GM23338 (cell line): Measurements from ENCODE around the gene CCNQ. TPM values are rescaled to one million over a fixed set of nuclear protein-coding genes. Genes with fewer than 3 reads are reported as not detected.

Experiments
- ATAC-seq: fragments of 200-7000 bp; cut with Tn5 transposase; 3 replicates; pipeline ENCODE4 v1.9.1; 2020
- DNase-seq: peaks from one replicate; pipeline ENCODE4 v3.0.0-alpha.2; 2015; ENCODE audit warnings: low spot score
- H2AFZ ChIP-seq: fragments of 200-600 bp; sonication (generic); 2 replicates; pipeline ENCODE4 v1.8.0; 2016; ENCODE audit warnings: antibody characterized with exemption, mild to moderate bottlenecking, moderate library complexity
- H3F3A ChIP-seq: fragments of 200-600 bp; sonication (generic); replicated peaks from 2 replicates; pipeline ENCODE4 v1.8.0; 2017; ENCODE audit warnings: antibody characterized with exemption, mixed run types, low read depth
- H3K27ac ChIP-seq: fragments of 200-600 bp; sonication (generic); 2 replicates; pipeline ENCODE4 v1.6.1; 2016; ENCODE audit warnings: low read depth
- H3K27me3 ChIP-seq: fragments of 200-600 bp; sonication (generic); 2 replicates; pipeline ENCODE4 v1.8.0; 2016; ENCODE audit warnings: mild to moderate bottlenecking, mixed run types, moderate library complexity; ENCODE audit not compliant: insufficient read depth
- H3K36me3 ChIP-seq: fragments of 200-600 bp; sonication (generic); 2 replicates; pipeline ENCODE4 v1.8.0; 2016; ENCODE audit warnings: mild to moderate bottlenecking; ENCODE audit not compliant: insufficient read depth
- H3K4me1 ChIP-seq: fragments of 200-600 bp; sonication (generic); 2 replicates; pipeline ENCODE4 v1.8.0; 2016; ENCODE audit warnings: mild to moderate bottlenecking, moderate library complexity; ENCODE audit not compliant: insufficient read depth
- H3K4me2 ChIP-seq: fragments of 200-600 bp; sonication (generic); 2 replicates; pipeline ENCODE4 v1.7.1; 2017; ENCODE audit warnings: mixed run types
- H3K4me3 ChIP-seq: fragments of 200-600 bp; sonication (generic); 2 replicates; pipeline ENCODE4 v1.6.1; 2016; ENCODE audit warnings: mixed run types
- H3K79me2 ChIP-seq: fragments of 200-600 bp; sonication (generic); replicated peaks from 2 replicates; pipeline ENCODE4 v1.8.0; 2017; ENCODE audit warnings: mild to moderate bottlenecking; ENCODE audit not compliant: insufficient read depth
- H3K9me2 ChIP-seq: fragments of 200-600 bp; sonication (generic); 2 replicates; pipeline ENCODE4 v1.8.0; 2017; ENCODE audit not compliant: insufficient read depth
- H4K20me1 ChIP-seq: fragments of 200-600 bp; sonication (generic); replicated peaks from 2 replicates; pipeline ENCODE4 v1.8.0; 2017; ENCODE audit warnings: mild to moderate bottlenecking; ENCODE audit not compliant: insufficient read depth
- H3K27ac Mint-ChIP-seq: 2 replicates; pipeline ENCODE4 v1.8.0; 2020; ENCODE audit warnings: inconsistent platforms, mild to moderate bottlenecking, moderate library complexity, mixed read lengths
- H3K27me3 Mint-ChIP-seq: 3 replicates; pipeline ENCODE4 v1.8.0; 2022; ENCODE audit warnings: low read depth, mild to moderate bottlenecking, moderate library complexity, mixed read lengths, inconsistent platforms; ENCODE audit not compliant: insufficient read depth, poor library complexity
- H3K36me3 Mint-ChIP-seq: 3 replicates; pipeline ENCODE4 v1.8.0; 2021; ENCODE audit warnings: low read depth, mild to moderate bottlenecking, inconsistent platforms, moderate library complexity, mixed read lengths
- H3K4me1 Mint-ChIP-seq: 3 replicates; pipeline ENCODE4 v1.8.0; 2020; ENCODE audit warnings: mild to moderate bottlenecking, inconsistent platforms, mixed read lengths
- H3K4me3 Mint-ChIP-seq: 3 replicates; pipeline ENCODE4 v1.8.0; 2021; ENCODE audit warnings: moderate library complexity, mild to moderate bottlenecking, inconsistent platforms, mixed read lengths
- H3K9me3 Mint-ChIP-seq: 3 replicates; pipeline ENCODE4 v1.8.0; 2020; ENCODE audit warnings: moderate library complexity, mild to moderate bottlenecking, inconsistent platforms, mixed read lengths
- ETS1 ChIP-seq: IDR thresholded peaks from 2 replicates; pipeline ENCODE4 v1.6.1; 2016; ENCODE audit warnings: antibody characterized with exemption
- EZH2 ChIP-seq: fragments of 200-600 bp; sonication (generic); IDR thresholded peaks from one replicate; pipeline ENCODE4 v1.8.0; 2017; ENCODE audit warnings: antibody characterized with exemption, mild to moderate bottlenecking, low read depth; ENCODE audit not compliant: unreplicated experiment
- EZH2phosphoT487 ChIP-seq: fragments of 200-600 bp; sonication (generic); IDR thresholded peaks from one replicate; pipeline ENCODE4 v1.8.1; 2018; ENCODE audit warnings: antibody characterized with exemption; ENCODE audit not compliant: unreplicated experiment
- JUNB ChIP-seq: IDR thresholded peaks from one replicate; pipeline ENCODE4 v1.6.1; 2016; ENCODE audit warnings: antibody characterized with exemption; ENCODE audit not compliant: unreplicated experiment
- POLR2AphosphoS5 ChIP-seq: IDR thresholded peaks from 2 replicates; pipeline ENCODE4 v1.6.1; 2016; ENCODE audit warnings: antibody characterized with exemption, low read depth
- STAT1 ChIP-seq: IDR thresholded peaks from one replicate; pipeline ENCODE4 v1.6.1; 2016; ENCODE audit warnings: antibody characterized with exemption; ENCODE audit not compliant: unreplicated experiment
- ZNF462 ChIP-seq: fragments of 250-450 bp; sonication (Bioruptor Pico); IDR thresholded peaks from 2 replicates; pipeline ENCODE4 v1.5.0; 2020; ENCODE audit warnings: mild to moderate bottlenecking, moderate library complexity
- polyA plus RNA-seq: library from polyadenylated mRNA; unstranded; fragments of >200 nt; fragmentation: Nextera tagmentation; extraction: Ambion mirVana; gene quantifications from 2 replicates; pipeline ENCODE4 v1.2.1, GENCODE V29; 2016
- total RNA-seq: library from RNA; depleted of rRNA; stranded (reverse); fragments of >200 nt; shearing (Covaris generic); gene quantifications from 2 replicates; pipeline ENCODE4 v1.2.3, GENCODE V29; 2014

CCNQ gene
- total and polyA plus RNA-seq, 2 experiments from 2014 or later = 19.4 to 30.2 TPM

- no peak for TF ChIP-seq ZNF462 (CRISPR knock-in tag)
- no peak for TF ChIP-seq EZH2phosphoT487
- TF ChIP-seq EZH2 = no peak
- no peak for TF ChIP-seq POLR2AphosphoS5
Observed at GRCh38 chrX:153626863-153627674, 28.1 kb upstream of the CCNQ start (continued).

GRCh38 chrX:153626025-153626633, 27.2 kb upstream of the CCNQ start:
- H3K9me2 ChIP-seq = no peaks in the 10 kb centered on the region
- no peaks in the 10 kb centered on the region for H4K20me1 ChIP-seq
- no peaks in the 10 kb centered on the region for H3K27me3 ChIP-seq
- DNase-seq (no peak), ATAC-seq (no peak)
- no peaks in the 10 kb centered on the region for H3F3A ChIP-seq
- Mint-ChIP-seq H3K4me1 (peaks cover 2% of the 10 kb centered on the region; the same call in 1 of the 3 replicates), H3K9me3 (no peaks in the 10 kb centered on the region), H3K36me3 (no peaks in the 10 kb centered on the region), H3K27ac (no peak overlapping the region), H3K4me3 (no peak overlapping the region), H3K27me3 (peaks cover 3% of the 10 kb centered on the region)
- no peaks in the 10 kb centered on the region for H3K36me3 ChIP-seq
- H3K4me2 ChIP-seq = no peak overlapping the region
- no peak overlapping the region for H2AFZ ChIP-seq
- no peak overlapping the region for H3K4me3 ChIP-seq
- no peak for TF ChIP-seq STAT1
- TF ChIP-seq JUNB = no peak
- TF ChIP-seq ETS1 = no peak
- TF ChIP-seq ZNF462 (CRISPR knock-in tag) = no peak
- no peaks in the 10 kb centered on the region for H3K4me1 ChIP-seq
- no peaks in the 10 kb centered on the region for H3K79me2 ChIP-seq
- no peak overlapping the region for H3K27ac ChIP-seq
